GM12873 (cell line): ENCODE measurements around the gene IFIT1B.

Source experiments
- CTCF ChIP-seq: IDR thresholded peaks from 2 replicates; pipeline ENCODE4 v1.5.1; 2012; ENCODE audit warnings: low read depth, mild to moderate bottlenecking, moderate library complexity, low read length, control low read depth; ENCODE audit not compliant: insufficient read depth; ENCODE audit errors: missing control alignments

Gene IFIT1B

GRCh38 chr10:89355394-89355931, 22.4 kb upstream of the IFIT1B start:
- TF ChIP-seq CTCF = no peak

- no peak for TF ChIP-seq CTCF
These were observed 20.8 kb upstream of the IFIT1B start for GRCh38 chr10:89357096-89357495.

GRCh38 chr10:89357975-89358374, 19.9 kb upstream of the IFIT1B start:
- no peak for TF ChIP-seq CTCF

- no peak for TF ChIP-seq CTCF
These were observed 17.7 kb upstream of the IFIT1B start for GRCh38 chr10:89360157-89360556.

- no peak for TF ChIP-seq CTCF
These were observed 14.9 kb upstream of the IFIT1B start for GRCh38 chr10:89362929-89363328.

- TF ChIP-seq CTCF = no peak
These were observed 14.0 kb upstream of the IFIT1B start for GRCh38 chr10:89363729-89364442.

- no peak for TF ChIP-seq CTCF
These were observed 13.3 kb upstream of the IFIT1B start for GRCh38 chr10:89364531-89364930.
